Gastroesophageal sphincter (tissue), 3 donors: ENCODE measurements around the gene MAL.
"Not testable (repeated sequence)": the region's sequence is repeated elsewhere in the genome, so short reads cannot be mapped to it uniquely, and the experiment has no call there.

Experiments
- CTCF ChIP-seq, 4 experiments: fragments of 200-600 bp in 2 of 4; fragments of 450-650 bp in 2 of 4; sonication (generic) in 1 of 4; IDR thresholded peaks; one replicate each; pipeline ENCODE4 v1.5.1; 2017 to 2019; ENCODE audit warnings: antibody characterized with exemption in 4 of 4, mild to moderate bottlenecking in 2 of 4, moderate library complexity in 2 of 4
- POLR2AphosphoS5 ChIP-seq: sonication (generic); formaldehyde crosslinking; IDR thresholded peaks from one replicate; pipeline ENCODE4 v1.6.1; 2017; ENCODE audit warnings: antibody characterized with exemption

- not testable (repeated sequence) for TF ChIP-seq CTCF (IDR thresholded peaks at IDR 0.05); POLR2AphosphoS5
Observed at GRCh38 chr2:95098273-95098672, 72.8 kb downstream of the MAL start.
